ENCODE measurements around the gene CBARP. TPM values are rescaled to one million over a fixed set of nuclear protein-coding genes. Genes with fewer than 3 reads are reported as not detected.

Gene CBARP
- total and polyA plus RNA-seq, 9 of the 15 experiments (the other 6 are each of a cell fraction or from before 2014, with no cell fraction given), result 0.03 to 8.9 (median 1.2) TPM; not detected in 1

DNA sequence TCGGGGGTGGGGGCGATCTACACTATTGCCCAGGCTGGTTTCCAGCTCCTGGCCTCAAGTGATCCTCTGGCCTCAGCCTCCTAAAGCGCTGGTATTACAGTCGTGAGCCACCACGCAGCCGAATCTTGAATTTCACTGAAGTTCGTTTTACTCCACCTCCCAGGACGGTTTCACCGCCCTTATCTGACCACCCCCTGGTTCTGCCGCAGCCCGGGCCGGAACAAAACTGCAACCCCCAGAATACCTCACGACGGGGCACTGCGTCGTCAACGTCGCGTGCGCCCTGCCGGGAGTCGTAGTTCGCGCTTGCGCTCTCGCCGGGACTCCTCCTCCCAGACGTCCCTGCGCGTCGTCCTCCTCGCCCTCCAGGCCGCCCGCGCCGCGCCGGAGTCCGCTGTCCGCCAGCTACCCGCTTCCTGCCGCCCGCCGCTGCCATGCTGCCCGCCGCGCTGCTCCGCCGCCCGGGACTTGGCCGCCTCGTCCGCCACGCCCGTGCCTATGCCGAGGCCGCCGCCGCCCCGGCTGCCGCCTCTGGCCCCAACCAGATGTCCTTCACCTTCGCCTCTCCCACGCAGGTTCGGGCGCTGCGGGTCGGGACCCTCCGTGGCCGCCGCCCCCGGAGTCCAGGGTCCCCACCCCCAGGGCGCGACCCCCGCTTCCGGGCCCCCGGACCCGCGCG, 3.8 kb upstream of the CBARP start, which contains the start of gene ATP5F1D (continued):
- no peak for TF ChIP-seq CHD7 (IDR thresholded peaks at IDR 0.05; ENCODE audit: low read depth, low read length)
- TF ChIP-seq JUND (IDR thresholded peaks at IDR 0.05; ENCODE audit: borderline replicate concordance, low read depth, low read length), result peak; percentile 75
- TF ChIP-seq JUND (tag; IDR thresholded peaks at IDR 0.05; ENCODE audit: borderline replicate concordance, low read depth, low read length), result peak; percentile 55; the same call in 1 of the 3 replicates
- peak; percentile 24; the same call in 1 of the 2 replicates for TF ChIP-seq ZNF175 (CRISPR knock-in tag; IDR thresholded peaks at IDR 0.05; ENCODE audit: low read depth)
- TF ChIP-seq WHSC1 (IDR thresholded peaks at IDR 0.05; ENCODE audit: low read length), result no peak
- no peak; the same call in 1 of the 2 replicates for TF ChIP-seq C11orf30 (IDR thresholded peaks at IDR 0.05; ENCODE audit: low read depth)
- no peak for TF ChIP-seq ARHGAP35 (IDR thresholded peaks at IDR 0.05; ENCODE audit: partially characterized antibody)
- peak; percentile 81 for TF ChIP-seq POU5F1 (IDR thresholded peaks at IDR 0.05; ENCODE audit: borderline replicate concordance, low read depth, low read length, partially characterized antibody)
- TF ChIP-seq HNRNPH1 (optimal IDR thresholded peaks at IDR 0.05; ENCODE audit: low read depth, low read length), result no peak
- TF ChIP-seq, protein P1, sequence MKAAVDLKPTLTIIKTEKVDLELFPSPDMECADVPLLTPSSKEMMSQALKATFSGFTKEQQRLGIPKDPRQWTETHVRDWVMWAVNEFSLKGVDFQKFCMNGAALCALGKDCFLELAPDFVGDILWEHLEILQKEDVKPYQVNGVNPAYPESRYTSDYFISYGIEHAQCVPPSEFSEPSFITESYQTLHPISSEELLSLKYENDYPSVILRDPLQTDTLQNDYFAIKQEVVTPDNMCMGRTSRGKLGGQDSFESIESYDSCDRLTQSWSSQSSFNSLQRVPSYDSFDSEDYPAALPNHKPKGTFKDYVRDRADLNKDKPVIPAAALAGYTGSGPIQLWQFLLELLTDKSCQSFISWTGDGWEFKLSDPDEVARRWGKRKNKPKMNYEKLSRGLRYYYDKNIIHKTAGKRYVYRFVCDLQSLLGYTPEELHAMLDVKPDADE (conservative IDR thresholded peaks at IDR 0.05; ENCODE audit: control insufficient read depth, low read depth, low read length), result peak; percentile 99

All from K562 (cell line).